Measurements from ENCODE around the gene PER1. TPM values are rescaled to one million over a fixed set of nuclear protein-coding genes. Genes with fewer than 3 reads are reported as not detected.

Gene PER1
- total and polyA plus RNA-seq, 2 of the 13 experiments (the other 11 are each of a cell fraction or from before 2014, with no cell fraction given): 2.6 to 3.6 TPM

DNA sequence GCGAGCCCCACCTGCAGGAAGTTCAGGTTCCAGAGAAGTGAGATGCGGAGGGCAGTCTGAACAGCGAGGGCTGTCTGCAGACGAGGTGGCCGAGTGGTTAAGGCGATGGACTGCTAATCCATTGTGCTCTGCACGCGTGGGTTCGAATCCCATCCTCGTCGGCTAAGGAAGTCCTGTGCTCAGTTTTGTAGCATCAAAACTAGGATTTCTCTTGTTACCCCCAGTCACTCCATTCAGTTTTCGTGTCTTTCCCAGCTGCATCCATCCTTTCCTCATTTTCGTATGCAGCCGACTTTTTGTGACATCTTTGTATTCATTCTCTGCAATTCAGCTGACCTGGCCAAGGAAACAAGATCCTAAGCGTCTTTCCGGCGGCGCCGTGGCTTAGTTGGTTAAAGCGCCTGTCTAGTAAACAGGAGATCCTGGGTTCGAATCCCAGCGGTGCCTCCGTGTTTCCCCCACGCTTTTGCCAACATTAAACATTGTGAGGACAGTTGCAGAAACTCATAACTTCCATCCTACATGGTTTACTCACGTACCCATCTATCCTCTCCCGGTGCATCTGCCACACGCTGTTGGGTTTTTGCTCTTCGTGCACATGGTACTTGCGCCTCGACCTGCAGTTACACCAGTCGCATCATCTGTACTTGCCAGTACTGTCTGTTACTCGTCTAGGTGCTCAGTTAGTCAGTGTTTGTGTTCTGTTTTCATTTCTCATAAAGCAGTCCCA is 34.7 kb upstream of the PER1 start (continued):
- TF ChIP-seq BCLAF1 (IDR thresholded peaks at IDR 0.05) (no peak), DPF2 (CRISPR knock-in tag; IDR thresholded peaks at IDR 0.05; ENCODE audit: borderline replicate concordance, low read depth) (no peak; the same call in 1 of the 2 replicates), ZNF660 (CRISPR knock-in tag; IDR thresholded peaks at IDR 0.05; ENCODE audit: borderline replicate concordance, low read depth) (no peak), ETV6 (CRISPR knock-in tag; conservative IDR thresholded peaks at IDR 0.05) (no peak; the same call in 1 of the 2 replicates), ZNF275 (CRISPR knock-in tag; IDR thresholded peaks at IDR 0.05; ENCODE audit: borderline replicate concordance) (peak; percentile 84; the same call in 1 of the 2 replicates), ZNF354B (CRISPR knock-in tag; IDR thresholded peaks at IDR 0.05) (no peak; the same call in 1 of the 2 replicates), ZNF773 (CRISPR knock-in tag; IDR thresholded peaks at IDR 0.05; ENCODE audit: borderline replicate concordance) (no peak), BORCS8-MEF2B (CRISPR knock-in tag; IDR thresholded peaks at IDR 0.05) (no peak; the same call in none of the 2 replicates), AFF4 (CRISPR knock-in tag; IDR thresholded peaks at IDR 0.05) (no peak), E2F2 (CRISPR knock-in tag; IDR thresholded peaks at IDR 0.05; ENCODE audit: borderline replicate concordance) (no peak), ZNF839 (CRISPR knock-in tag; IDR thresholded peaks at IDR 0.05; ENCODE audit: borderline replicate concordance) (no peak), SRSF1 (optimal IDR thresholded peaks at IDR 0.05; ENCODE audit: low read depth, low read length) (no peak), MXI1 (IDR thresholded peaks at IDR 0.05; ENCODE audit: borderline replicate concordance, low read depth, low read length) (0 out of 3 replicates have a peak, but pooled peaks have one; percentile 26)
- TF ChIP-seq, protein P1, sequence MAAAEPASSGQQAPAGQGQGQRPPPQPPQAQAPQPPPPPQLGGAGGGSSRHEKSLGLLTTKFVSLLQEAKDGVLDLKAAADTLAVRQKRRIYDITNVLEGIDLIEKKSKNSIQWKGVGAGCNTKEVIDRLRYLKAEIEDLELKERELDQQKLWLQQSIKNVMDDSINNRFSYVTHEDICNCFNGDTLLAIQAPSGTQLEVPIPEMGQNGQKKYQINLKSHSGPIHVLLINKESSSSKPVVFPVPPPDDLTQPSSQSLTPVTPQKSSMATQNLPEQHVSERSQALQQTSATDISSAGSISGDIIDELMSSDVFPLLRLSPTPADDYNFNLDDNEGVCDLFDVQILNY (CRISPR knock-in tag; conservative IDR thresholded peaks at IDR 0.05): no peak
- TF ChIP-seq, protein P2, sequence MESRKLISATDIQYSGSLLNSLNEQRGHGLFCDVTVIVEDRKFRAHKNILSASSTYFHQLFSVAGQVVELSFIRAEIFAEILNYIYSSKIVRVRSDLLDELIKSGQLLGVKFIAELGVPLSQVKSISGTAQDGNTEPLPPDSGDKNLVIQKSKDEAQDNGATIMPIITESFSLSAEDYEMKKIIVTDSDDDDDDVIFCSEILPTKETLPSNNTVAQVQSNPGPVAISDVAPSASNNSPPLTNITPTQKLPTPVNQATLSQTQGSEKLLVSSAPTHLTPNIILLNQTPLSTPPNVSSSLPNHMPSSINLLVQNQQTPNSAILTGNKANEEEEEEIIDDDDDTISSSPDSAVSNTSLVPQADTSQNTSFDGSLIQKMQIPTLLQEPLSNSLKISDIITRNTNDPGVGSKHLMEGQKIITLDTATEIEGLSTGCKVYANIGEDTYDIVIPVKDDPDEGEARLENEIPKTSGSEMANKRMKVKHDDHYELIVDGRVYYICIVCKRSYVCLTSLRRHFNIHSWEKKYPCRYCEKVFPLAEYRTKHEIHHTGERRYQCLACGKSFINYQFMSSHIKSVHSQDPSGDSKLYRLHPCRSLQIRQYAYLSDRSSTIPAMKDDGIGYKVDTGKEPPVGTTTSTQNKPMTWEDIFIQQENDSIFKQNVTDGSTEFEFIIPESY (CRISPR knock-in tag; IDR thresholded peaks at IDR 0.05): 0 out of 2 replicates have a peak, but pooled peaks have one; percentile 11

All from HepG2 (cell line).